HG03139 (cell line): ENCODE results near the gene PPP1R3C.

Source experiments
- ATAC-seq: cut with Tn5 transposase; IDR thresholded peaks from one replicate; pipeline ENCODE4 v1.9.1; 2021; ENCODE audit not compliant: unreplicated experiment

Gene PPP1R3C

GRCh38 chr10:91629715-91630549 lies 2.9 kb downstream of the PPP1R3C start:
- ATAC-seq, result no peak

GRCh38 chr10:91628383-91628782 lies 4.5 kb downstream of the PPP1R3C start:
- ATAC-seq, result no peak

- ATAC-seq, result no peak
Measured at GRCh38 chr10:91627344-91628102, 5.3 kb downstream of the PPP1R3C start.

GRCh38 chr10:91626936-91627335 lies 5.9 kb downstream of the PPP1R3C start:
- ATAC-seq, result no peak

- no peak for ATAC-seq
Measured at GRCh38 chr10:91624633-91625032, 8.2 kb downstream of the PPP1R3C start.

GRCh38 chr10:91622601-91623000 lies 10.3 kb downstream of the PPP1R3C start:
- no peak for ATAC-seq

- ATAC-seq, result no peak
Measured at GRCh38 chr10:91621483-91622113, 11.3 kb downstream of the PPP1R3C start.

- ATAC-seq, result no peak
Measured at GRCh38 chr10:91617072-91617609, 15.7 kb downstream of the PPP1R3C start.

- ATAC-seq, result no peak
Measured at GRCh38 chr10:91616137-91616536, 16.7 kb downstream of the PPP1R3C start.

GRCh38 chr10:91614225-91614624 lies 18.6 kb downstream of the PPP1R3C start:
- no peak for ATAC-seq

- ATAC-seq, result no peak
Measured at GRCh38 chr10:91613411-91614187, 19.3 kb downstream of the PPP1R3C start.

- ATAC-seq, result no peak
Measured at GRCh38 chr10:91610919-91611318, 22.0 kb downstream of the PPP1R3C start.

- no peak for ATAC-seq
Measured at GRCh38 chr10:91610444-91610843, 22.4 kb downstream of the PPP1R3C start.

- ATAC-seq, result no peak
Measured at GRCh38 chr10:91607646-91608403, 25.0 kb downstream of the PPP1R3C start.

GRCh38 chr10:91605968-91606367 lies 26.9 kb downstream of the PPP1R3C start:
- no peak for ATAC-seq

GRCh38 chr10:91604553-91605534 lies 28.0 kb downstream of the PPP1R3C start:
- no peak for ATAC-seq

GRCh38 chr10:91603931-91604331 lies 28.9 kb downstream of the PPP1R3C start:
- no peak for ATAC-seq

GRCh38 chr10:91602868-91603568 lies 29.9 kb downstream of the PPP1R3C start:
- ATAC-seq, result no peak
